ENCODE data around the gene BMPER.

DNA sequence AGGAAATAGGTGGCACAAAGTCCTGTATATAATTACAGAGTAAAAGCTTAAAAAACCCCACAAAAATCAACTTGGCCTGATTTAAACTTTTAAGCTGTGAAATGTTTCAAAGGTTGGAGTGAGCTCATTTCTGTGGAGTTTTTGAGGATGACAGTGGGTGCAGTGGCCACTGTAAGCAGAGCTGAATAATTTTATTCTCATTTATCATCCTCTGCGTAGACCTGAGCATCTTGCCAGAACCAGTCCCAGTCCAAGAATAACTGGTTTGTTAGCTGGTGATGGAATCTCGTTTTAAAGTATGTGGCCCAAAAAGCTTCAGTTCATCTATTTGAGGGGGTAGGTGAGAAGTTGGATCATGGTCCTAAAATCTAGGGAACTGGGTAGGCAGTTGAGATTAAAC, 4.4 kb downstream of the BMPER start:
- TF ChIP-seq CTCF (IDR thresholded peaks at IDR 0.05): no peak
- no peak for TF ChIP-seq POLR2A (IDR thresholded peaks at IDR 0.05)

All from uterus (tissue), 2 donors.